ENCODE data around the gene KLHDC9. TPM values are rescaled to one million over a fixed set of nuclear protein-coding genes. Genes with fewer than 3 reads are reported as not detected.

Gene KLHDC9
- total and polyA plus RNA-seq, 9 of the 15 experiments (the other 6 are each of a cell fraction or from before 2014, with no cell fraction given) = not detected

DNA sequence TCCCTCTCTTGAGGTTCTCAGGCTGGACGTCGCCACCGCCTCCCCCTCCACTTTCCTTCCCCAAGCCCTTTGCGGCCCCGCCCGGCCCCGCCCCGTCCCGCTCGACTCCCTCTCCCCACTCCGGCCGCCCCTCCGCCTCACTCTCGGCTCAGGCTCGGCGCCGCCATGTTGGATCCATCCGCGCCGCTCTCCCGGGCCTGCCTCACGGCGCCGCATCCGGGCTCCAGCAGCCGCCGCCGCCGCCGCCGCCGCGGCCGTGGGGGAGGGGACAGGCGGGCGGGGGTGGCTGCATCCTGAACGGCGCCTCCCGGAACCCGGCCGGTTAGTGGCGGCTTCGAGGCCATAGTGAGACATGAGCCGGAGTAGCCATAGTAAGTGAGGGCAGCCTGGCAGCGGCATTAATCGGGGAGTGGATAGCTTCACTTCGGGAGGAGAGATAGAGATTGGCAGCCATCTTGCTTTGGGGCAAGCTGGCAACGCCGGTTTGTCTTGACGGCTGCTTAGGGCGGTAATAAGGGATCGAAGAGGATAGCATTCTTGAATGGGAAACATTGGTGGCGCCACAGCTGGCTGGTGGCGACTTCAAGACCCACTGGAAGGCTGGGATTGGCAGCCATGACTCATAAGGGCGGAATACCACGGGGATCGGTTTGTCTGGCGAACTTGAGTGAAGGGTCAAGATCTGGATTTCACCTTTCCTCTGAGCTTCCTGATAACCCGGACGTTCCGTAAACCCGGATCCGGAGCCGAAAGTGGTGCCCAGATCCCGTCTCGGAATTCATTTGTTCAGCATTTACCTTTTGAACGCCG lies 34.5 kb downstream of the KLHDC9 start, which contains the start of gene DEDD (continued):
- 0 out of 2 replicates have a peak, but pooled peaks have one; percentile 44 for TF ChIP-seq OTX1 (CRISPR knock-in tag; IDR thresholded peaks at IDR 0.05)
- TF ChIP-seq ZNF184 (CRISPR knock-in tag; IDR thresholded peaks at IDR 0.05) = no peak
- 0 out of 2 replicates have a peak, but pooled peaks have one; percentile 20 for TF ChIP-seq KLF13 (tag; IDR thresholded peaks at IDR 0.05; ENCODE audit: borderline replicate concordance, low read depth)
- TF ChIP-seq, protein P1, sequence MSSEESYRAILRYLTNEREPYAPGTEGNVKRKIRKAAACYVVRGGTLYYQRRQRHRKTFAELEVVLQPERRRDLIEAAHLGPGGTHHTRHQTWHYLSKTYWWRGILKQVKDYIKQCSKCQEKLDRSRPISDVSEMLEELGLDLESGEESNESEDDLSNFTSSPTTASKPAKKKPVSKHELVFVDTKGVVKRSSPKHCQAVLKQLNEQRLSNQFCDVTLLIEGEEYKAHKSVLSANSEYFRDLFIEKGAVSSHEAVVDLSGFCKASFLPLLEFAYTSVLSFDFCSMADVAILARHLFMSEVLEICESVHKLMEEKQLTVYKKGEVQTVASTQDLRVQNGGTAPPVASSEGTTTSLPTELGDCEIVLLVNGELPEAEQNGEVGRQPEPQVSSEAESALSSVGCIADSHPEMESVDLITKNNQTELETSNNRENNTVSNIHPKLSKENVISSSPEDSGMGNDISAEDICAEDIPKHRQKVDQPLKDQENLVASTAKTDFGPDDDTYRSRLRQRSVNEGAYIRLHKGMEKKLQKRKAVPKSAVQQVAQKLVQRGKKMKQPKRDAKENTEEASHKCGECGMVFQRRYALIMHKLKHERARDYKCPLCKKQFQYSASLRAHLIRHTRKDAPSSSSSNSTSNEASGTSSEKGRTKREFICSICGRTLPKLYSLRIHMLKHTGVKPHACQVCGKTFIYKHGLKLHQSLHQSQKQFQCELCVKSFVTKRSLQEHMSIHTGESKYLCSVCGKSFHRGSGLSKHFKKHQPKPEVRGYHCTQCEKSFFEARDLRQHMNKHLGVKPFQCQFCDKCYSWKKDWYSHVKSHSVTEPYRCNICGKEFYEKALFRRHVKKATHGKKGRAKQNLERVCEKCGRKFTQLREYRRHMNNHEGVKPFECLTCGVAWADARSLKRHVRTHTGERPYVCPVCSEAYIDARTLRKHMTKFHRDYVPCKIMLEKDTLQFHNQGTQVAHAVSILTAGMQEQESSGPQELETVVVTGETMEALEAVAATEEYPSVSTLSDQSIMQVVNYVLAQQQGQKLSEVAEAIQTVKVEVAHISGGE (CRISPR knock-in tag; IDR thresholded peaks at IDR 0.05) = peak; percentile 19 to 96 (median 64); a peak in 3 of 6 replicates
- TF ChIP-seq ZNF232 (CRISPR knock-in tag; IDR thresholded peaks at IDR 0.05) = no peak
- TF ChIP-seq, protein P2, sequence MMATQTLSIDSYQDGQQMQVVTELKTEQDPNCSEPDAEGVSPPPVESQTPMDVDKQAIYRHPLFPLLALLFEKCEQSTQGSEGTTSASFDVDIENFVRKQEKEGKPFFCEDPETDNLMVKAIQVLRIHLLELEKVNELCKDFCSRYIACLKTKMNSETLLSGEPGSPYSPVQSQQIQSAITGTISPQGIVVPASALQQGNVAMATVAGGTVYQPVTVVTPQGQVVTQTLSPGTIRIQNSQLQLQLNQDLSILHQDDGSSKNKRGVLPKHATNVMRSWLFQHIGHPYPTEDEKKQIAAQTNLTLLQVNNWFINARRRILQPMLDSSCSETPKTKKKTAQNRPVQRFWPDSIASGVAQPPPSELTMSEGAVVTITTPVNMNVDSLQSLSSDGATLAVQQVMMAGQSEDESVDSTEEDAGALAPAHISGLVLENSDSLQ (IDR thresholded peaks at IDR 0.05) = peak; percentile 84
- peak; percentile 48 for TF ChIP-seq RBM22 (IDR thresholded peaks at IDR 0.05; ENCODE audit: low read depth, low read length, poor library complexity, severe bottlenecking)
- peak; percentile 62; the same call in 1 of the 2 replicates for TF ChIP-seq DMBX1 (CRISPR knock-in tag; IDR thresholded peaks at IDR 0.05; ENCODE audit: borderline replicate concordance)
- peak; percentile 21; the same call in 1 of the 2 replicates for TF ChIP-seq NCOR1 (IDR thresholded peaks at IDR 0.05)
- peak; percentile 87 for TF ChIP-seq JUND (IDR thresholded peaks at IDR 0.05; ENCODE audit: borderline replicate concordance, low read depth, low read length)
- peak; percentile 87; the same call in 2 of the 3 replicates for TF ChIP-seq JUND (tag; IDR thresholded peaks at IDR 0.05; ENCODE audit: borderline replicate concordance, low read depth, low read length)
- peak; percentile 98 to 99 (median 98) for TF ChIP-seq YY1 (IDR thresholded peaks at IDR 0.05; ENCODE audit: borderline replicate concordance in 1 of 3, control insufficient read depth in 1 of 3, extremely low read depth in 1 of 3, insufficient read depth in 3 of 3, insufficient read length in 1 of 3, insufficient replicate concordance in 2 of 3, low read depth in 1 of 3, low read length in 2 of 3)
- TF ChIP-seq ETS1 (conservative IDR thresholded peaks at IDR 0.05; ENCODE audit: control insufficient read depth, low read depth, low read length) = peak; percentile 53
- TF ChIP-seq POLR2H (tag; IDR thresholded peaks at IDR 0.05; ENCODE audit: low read depth) = peak; percentile 64
- TF ChIP-seq FOXK2 (conservative IDR thresholded peaks at IDR 0.05 in 1 of 2, IDR thresholded peaks at IDR 0.05 in 1 of 2; ENCODE audit: low read depth in 2 of 2) = peak; percentile 48 to 49; a peak in 2 of 4 replicates
- peak; percentile 73 for TF ChIP-seq FIP1L1 (IDR thresholded peaks at IDR 0.05; ENCODE audit: low read depth, low read length, poor library complexity, severe bottlenecking)
- TF ChIP-seq ZNF354B (CRISPR knock-in tag; IDR thresholded peaks at IDR 0.05) = no peak

All from K562 (cell line).